Measurements from ENCODE around the gene NCOA3. TPM values are rescaled to one million over a fixed set of nuclear protein-coding genes. Genes with fewer than 3 reads are reported as not detected.
"Not testable (repeated sequence)": the region's sequence is repeated elsewhere in the genome, so short reads cannot be mapped to it uniquely, and the experiment has no call there.

The NCOA3 gene
- total RNA-seq, 1 donor from 2014 or later, result 42.8 TPM

DNA sequence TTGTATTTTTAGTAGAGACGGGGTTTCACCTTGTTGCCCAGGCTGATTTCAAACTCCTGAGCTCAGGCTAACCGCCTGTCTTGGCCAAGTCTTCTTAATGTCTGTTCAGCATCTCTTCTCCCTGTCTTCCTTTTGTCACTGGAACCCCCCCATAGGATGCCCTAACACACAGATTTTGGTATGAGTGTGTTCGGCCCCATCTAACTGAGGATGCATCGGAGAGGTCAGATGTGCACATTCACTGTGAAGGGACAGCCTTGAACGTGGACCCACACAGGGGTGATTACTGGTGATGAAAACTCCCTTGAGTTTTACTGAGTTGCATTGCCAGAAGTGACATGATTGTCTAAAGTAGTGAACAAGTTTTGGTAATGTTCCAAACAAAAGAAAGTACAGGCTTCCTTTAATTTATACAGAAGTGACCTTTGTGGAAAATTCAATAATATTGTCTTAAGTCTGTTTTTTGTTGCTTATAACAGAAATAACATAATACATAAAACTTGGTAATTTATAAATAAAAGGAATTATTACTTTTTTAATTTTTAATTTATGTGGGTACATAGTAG lies 40.5 kb upstream of the NCOA3 start:
- Mint-ChIP-seq H3K27me3 (no peaks in the 10 kb centered on the region), H3K4me1 (ENCODE audit: low read depth) (peaks cover 3% of the 10 kb centered on the region), H3K27ac (no peak overlapping the region), H3K9me3 (ENCODE audit: low read depth) (no peaks in the 10 kb centered on the region), H3K36me3 (ENCODE audit: insufficient read depth) (no peaks in the 10 kb centered on the region), H3K4me3 (ENCODE audit: low read depth) (no peak overlapping the region)
- TF ChIP-seq, protein P1, sequence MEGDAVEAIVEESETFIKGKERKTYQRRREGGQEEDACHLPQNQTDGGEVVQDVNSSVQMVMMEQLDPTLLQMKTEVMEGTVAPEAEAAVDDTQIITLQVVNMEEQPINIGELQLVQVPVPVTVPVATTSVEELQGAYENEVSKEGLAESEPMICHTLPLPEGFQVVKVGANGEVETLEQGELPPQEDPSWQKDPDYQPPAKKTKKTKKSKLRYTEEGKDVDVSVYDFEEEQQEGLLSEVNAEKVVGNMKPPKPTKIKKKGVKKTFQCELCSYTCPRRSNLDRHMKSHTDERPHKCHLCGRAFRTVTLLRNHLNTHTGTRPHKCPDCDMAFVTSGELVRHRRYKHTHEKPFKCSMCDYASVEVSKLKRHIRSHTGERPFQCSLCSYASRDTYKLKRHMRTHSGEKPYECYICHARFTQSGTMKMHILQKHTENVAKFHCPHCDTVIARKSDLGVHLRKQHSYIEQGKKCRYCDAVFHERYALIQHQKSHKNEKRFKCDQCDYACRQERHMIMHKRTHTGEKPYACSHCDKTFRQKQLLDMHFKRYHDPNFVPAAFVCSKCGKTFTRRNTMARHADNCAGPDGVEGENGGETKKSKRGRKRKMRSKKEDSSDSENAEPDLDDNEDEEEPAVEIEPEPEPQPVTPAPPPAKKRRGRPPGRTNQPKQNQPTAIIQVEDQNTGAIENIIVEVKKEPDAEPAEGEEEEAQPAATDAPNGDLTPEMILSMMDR (IDR thresholded peaks at IDR 0.05; ENCODE audit: unreplicated experiment), result no peak
- no peak for DNase-seq (ENCODE audit: low spot score, unreplicated experiment)

DNA sequence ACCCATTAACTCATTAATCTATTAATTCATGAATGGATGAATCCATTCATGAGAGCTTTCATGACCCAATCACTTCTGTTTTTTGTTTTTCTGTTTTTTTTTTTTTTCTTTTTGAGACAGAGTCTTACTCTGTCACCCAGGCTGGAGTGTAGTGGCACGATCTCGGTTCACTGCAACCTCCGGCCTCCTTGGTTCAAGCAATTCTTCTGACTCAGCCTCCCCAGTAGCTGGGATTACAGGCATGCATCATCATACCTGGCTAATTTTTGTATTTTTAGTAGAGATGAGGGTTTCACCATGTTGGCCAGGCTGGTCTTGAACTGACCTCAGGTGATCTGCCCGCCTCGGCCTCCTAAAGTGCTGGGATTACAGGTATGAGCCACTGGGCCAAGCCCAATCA lies 39.8 kb upstream of the NCOA3 start:
- not testable (repeated sequence) for H3K4me3 Mint-ChIP-seq (ENCODE audit: low read depth); H3K27me3 Mint-ChIP-seq; DNase-seq (ENCODE audit: low spot score, unreplicated experiment); H3K4me1 Mint-ChIP-seq (ENCODE audit: low read depth); H3K36me3 Mint-ChIP-seq (ENCODE audit: insufficient read depth); H3K9me3 Mint-ChIP-seq (ENCODE audit: low read depth); H3K27ac Mint-ChIP-seq

GRCh38 chr20:47464380-47465101 lies 37.1 kb upstream of the NCOA3 start:
- H3K27ac Mint-ChIP-seq, result no peak overlapping the region
- H3K4me3 Mint-ChIP-seq (ENCODE audit: low read depth), result no peak overlapping the region
- no peaks in the 10 kb centered on the region for H3K4me1 Mint-ChIP-seq (ENCODE audit: low read depth)
- no peak for DNase-seq (ENCODE audit: low spot score, unreplicated experiment)
- TF ChIP-seq, protein P1 (IDR thresholded peaks at IDR 0.05; ENCODE audit: unreplicated experiment), result no peak
- no peaks in the 10 kb centered on the region for H3K9me3 Mint-ChIP-seq (ENCODE audit: low read depth)
- no peaks in the 10 kb centered on the region for H3K27me3 Mint-ChIP-seq
- no peaks in the 10 kb centered on the region for H3K36me3 Mint-ChIP-seq (ENCODE audit: insufficient read depth)

GRCh38 chr20:47465335-47466090 lies 36.2 kb upstream of the NCOA3 start:
- no peak overlapping the region for H3K27ac Mint-ChIP-seq
- no peak overlapping the region for H3K4me3 Mint-ChIP-seq (ENCODE audit: low read depth)
- TF ChIP-seq, protein P1 (IDR thresholded peaks at IDR 0.05; ENCODE audit: unreplicated experiment), result no peak
- no peaks in the 10 kb centered on the region for H3K9me3 Mint-ChIP-seq (ENCODE audit: low read depth)
- H3K36me3 Mint-ChIP-seq (ENCODE audit: insufficient read depth), result no peaks in the 10 kb centered on the region
- H3K4me1 Mint-ChIP-seq (ENCODE audit: low read depth), result no peaks in the 10 kb centered on the region
- H3K27me3 Mint-ChIP-seq, result no peaks in the 10 kb centered on the region
- no peak for DNase-seq (ENCODE audit: low spot score, unreplicated experiment)

- Mint-ChIP-seq H3K36me3 (ENCODE audit: insufficient read depth) (no peaks in the 10 kb centered on the region), H3K4me1 (ENCODE audit: low read depth) (no peaks in the 10 kb centered on the region), H3K27ac (no peak overlapping the region), H3K4me3 (ENCODE audit: low read depth) (no peak overlapping the region), H3K27me3 (no peaks in the 10 kb centered on the region), H3K9me3 (ENCODE audit: low read depth) (no peaks in the 10 kb centered on the region)
- DNase-seq (ENCODE audit: low spot score, unreplicated experiment), result no peak
- TF ChIP-seq, protein P1 (IDR thresholded peaks at IDR 0.05; ENCODE audit: unreplicated experiment), result no peak
These were observed 35.5 kb upstream of the NCOA3 start for GRCh38 chr20:47466213-47466612.
